K562 (cell line): ENCODE measurements around the gene SLC9B1. TPM values are rescaled to one million over a fixed set of nuclear protein-coding genes. Genes with fewer than 3 reads are reported as not detected.

Experiments
- CBFA2T2 ChIP-seq: fragments of 450-650 bp; conservative IDR thresholded peaks from 2 replicates; pipeline ENCODE4 v1.6.1; 2017; ENCODE audit warnings: mild to moderate bottlenecking
- ESRRA ChIP-seq: fragments of 450-650 bp; IDR thresholded peaks from 2 replicates; pipeline ENCODE4 v1.6.1; 2014; ENCODE audit warnings: low read depth, mild to moderate bottlenecking, moderate library complexity, borderline replicate concordance
- FOXK1 ChIP-seq: sonication (generic); formaldehyde crosslinking; IDR thresholded peaks from 2 replicates; pipeline ENCODE4 v1.8.0; 2022; ENCODE audit warnings: missing genetic modification reagents, mild to moderate bottlenecking, borderline replicate concordance
- NR3C1 ChIP-seq: sonication (generic); formaldehyde crosslinking; IDR thresholded peaks from 2 replicates; pipeline ENCODE4 v1.8.1; 2022; ENCODE audit warnings: missing genetic modification reagents
- POLR2AphosphoS2 ChIP-seq: IDR thresholded peaks from 2 replicates; pipeline ENCODE4 v1.6.1; 2012; ENCODE audit warnings: low read length, improper control_type of control experiment
- POLR2H ChIP-seq: IDR thresholded peaks from 2 replicates; pipeline ENCODE4 v1.6.1; 2016; ENCODE audit warnings: missing genetic modification characterization, low read depth, mild to moderate bottlenecking, control low read depth, missing compliant biosample characterization, moderate library complexity
- RAD51 ChIP-seq: fragments of 450-650 bp; IDR thresholded peaks from 2 replicates; pipeline ENCODE4 v1.7.1; 2016; ENCODE audit warnings: low read depth, mild to moderate bottlenecking, borderline replicate concordance
- RFX1 ChIP-seq: fragments of 450-650 bp; IDR thresholded peaks from 2 replicates; pipeline ENCODE4 v1.6.1; 2016; ENCODE audit warnings: mild to moderate bottlenecking, moderate library complexity
- SMARCC2 ChIP-seq: fragments of 450-650 bp; IDR thresholded peaks from 2 replicates; pipeline ENCODE4 v1.6.1; 2017; ENCODE audit warnings: antibody characterized with exemption, moderate library complexity, mild to moderate bottlenecking, low read depth
- SNRNP70 ChIP-seq: fragments of 200-400 bp; formaldehyde crosslinking; optimal IDR thresholded peaks from 2 replicates; pipeline ENCODE3; 2017; ENCODE audit warnings: low read depth, low read length
- TAF1 ChIP-seq: IDR thresholded peaks from 2 replicates; pipeline ENCODE4 v1.6.1; 2011; ENCODE audit warnings: mild to moderate bottlenecking, low read length, moderate library complexity; ENCODE audit not compliant: insufficient read depth, control insufficient read depth, severe bottlenecking; ENCODE audit errors: extremely low read depth
- TAF9B ChIP-seq: fragments of 450-650 bp; IDR thresholded peaks from 2 replicates; pipeline ENCODE4 v1.6.1; 2018; ENCODE audit warnings: mild to moderate bottlenecking; ENCODE audit not compliant: partially characterized antibody
- ZNF436 ChIP-seq: fragments of 250-450, 450-650 bp; sonication (Bioruptor Pico); formaldehyde crosslinking; IDR thresholded peaks from 2 replicates; pipeline ENCODE4 v1.7.0; 2020; ENCODE audit warnings: mild to moderate bottlenecking
- ZNF766 ChIP-seq: fragments of 200-800 bp; sonication (Bioruptor generic); conservative IDR thresholded peaks from 2 replicates; pipeline ENCODE4 v1.6.1; 2016; ENCODE audit warnings: missing genetic modification characterization, missing compliant biosample characterization
- polyA plus RNA-seq, 8 experiments: library from polyadenylated mRNA; depleted of rRNA in 4 of 8; stranded (reverse) in 5 of 8; unstranded in 3 of 8; fragments of >200 nt; fragmentation: Nextera tagmentation in 2 of 8; fragmentation: Illumina TruSeq in 1 of 8; extraction: Ambion mirVana in 2 of 8; extraction: Trizol in 1 of 8; gene quantifications; 2 replicates each; pipeline versions ENCODE4 v1.2.1 to v1.2.3, GENCODE V29; 2011 to 2014; ENCODE audit warnings: inconsistent platforms in 1 of 8, missing spikeins in 1 of 8
- total RNA-seq, 7 experiments: library from RNA; depleted of rRNA in 6 of 7; stranded (reverse); fragments of >200 nt in 6 of 7; fragmentation: Illumina TruSeq in 2 of 7; extraction: Trizol in 2 of 7; gene quantifications; 2 replicates each; pipeline versions ENCODE4 v1.2.1 to v1.2.3, GENCODE V29; 2011 to 2021; ENCODE audit warnings: low replicate concordance in 1 of 7
- TF ChIP-seq, protein P1 (sequence below): fragments of 450-650 bp; IDR thresholded peaks from 2 replicates; pipeline ENCODE4 v1.7.1; 2018; ENCODE audit warnings: mild to moderate bottlenecking, low read depth; ENCODE audit not compliant: partially characterized antibody
- TF ChIP-seq, protein P2 (sequence below): fragments of 200-800 bp; sonication (Bioruptor generic); IDR thresholded peaks from 2 replicates; pipeline ENCODE4 v1.6.1; 2017; ENCODE audit warnings: missing genetic modification characterization, missing compliant biosample characterization
- TF ChIP-seq, protein P3 (sequence below): IDR thresholded peaks from 2 replicates; pipeline ENCODE4 v1.6.1; 2014; ENCODE audit warnings: antibody characterized with exemption
- TF ChIP-seq, protein P4 (sequence below): fragments of 450-650 bp; IDR thresholded peaks from 2 replicates; pipeline ENCODE4 v1.6.1; 2016; ENCODE audit warnings: borderline replicate concordance

SLC9B1 gene
- total and polyA plus RNA-seq, 9 of the 15 experiments (the other 6 are each of a cell fraction or from before 2014, with no cell fraction given) = 0.21 to 1.3 (median 0.51) TPM

DNA sequence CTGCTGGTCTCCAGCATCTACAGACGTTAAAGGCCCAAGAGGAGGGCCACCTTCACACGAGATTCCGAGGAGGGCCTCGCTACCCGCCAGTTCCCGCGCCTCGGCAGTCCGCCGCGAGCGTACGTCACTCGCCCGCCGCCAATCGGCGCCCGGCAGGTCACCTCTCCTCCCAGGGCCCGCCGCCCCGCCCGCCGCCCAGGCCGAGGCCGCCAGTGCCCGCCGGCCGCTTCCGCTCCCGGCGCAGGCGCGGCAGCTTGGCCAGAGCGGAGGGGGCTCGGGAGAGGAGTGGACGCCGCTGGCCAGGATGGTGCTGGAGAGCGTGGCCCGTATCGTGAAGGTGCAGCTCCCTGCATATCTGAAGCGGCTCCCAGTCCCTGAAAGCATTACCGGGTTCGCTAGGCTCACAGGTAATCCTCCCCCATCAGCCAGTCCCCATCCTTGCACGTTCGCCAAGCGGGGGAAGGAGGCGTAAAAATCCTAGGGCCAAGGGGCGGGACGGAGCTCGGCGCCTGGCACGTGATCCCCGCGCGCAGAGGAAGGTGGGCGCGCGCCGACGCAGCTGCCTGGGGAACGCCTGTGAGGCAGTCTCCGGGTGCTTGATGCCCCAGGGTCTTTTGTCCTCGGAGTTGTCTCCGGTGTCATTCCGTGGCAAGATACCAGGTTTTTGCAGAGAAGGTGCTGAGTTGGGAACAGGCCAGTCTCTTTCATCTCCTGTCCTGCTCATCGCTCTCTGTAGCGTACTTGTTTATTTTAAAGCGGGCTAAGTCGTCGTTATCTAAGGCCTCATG lies 150.5 kb downstream of the SLC9B1 start, which contains the start of gene CISD2 (continued):
- TF ChIP-seq, protein P1, sequence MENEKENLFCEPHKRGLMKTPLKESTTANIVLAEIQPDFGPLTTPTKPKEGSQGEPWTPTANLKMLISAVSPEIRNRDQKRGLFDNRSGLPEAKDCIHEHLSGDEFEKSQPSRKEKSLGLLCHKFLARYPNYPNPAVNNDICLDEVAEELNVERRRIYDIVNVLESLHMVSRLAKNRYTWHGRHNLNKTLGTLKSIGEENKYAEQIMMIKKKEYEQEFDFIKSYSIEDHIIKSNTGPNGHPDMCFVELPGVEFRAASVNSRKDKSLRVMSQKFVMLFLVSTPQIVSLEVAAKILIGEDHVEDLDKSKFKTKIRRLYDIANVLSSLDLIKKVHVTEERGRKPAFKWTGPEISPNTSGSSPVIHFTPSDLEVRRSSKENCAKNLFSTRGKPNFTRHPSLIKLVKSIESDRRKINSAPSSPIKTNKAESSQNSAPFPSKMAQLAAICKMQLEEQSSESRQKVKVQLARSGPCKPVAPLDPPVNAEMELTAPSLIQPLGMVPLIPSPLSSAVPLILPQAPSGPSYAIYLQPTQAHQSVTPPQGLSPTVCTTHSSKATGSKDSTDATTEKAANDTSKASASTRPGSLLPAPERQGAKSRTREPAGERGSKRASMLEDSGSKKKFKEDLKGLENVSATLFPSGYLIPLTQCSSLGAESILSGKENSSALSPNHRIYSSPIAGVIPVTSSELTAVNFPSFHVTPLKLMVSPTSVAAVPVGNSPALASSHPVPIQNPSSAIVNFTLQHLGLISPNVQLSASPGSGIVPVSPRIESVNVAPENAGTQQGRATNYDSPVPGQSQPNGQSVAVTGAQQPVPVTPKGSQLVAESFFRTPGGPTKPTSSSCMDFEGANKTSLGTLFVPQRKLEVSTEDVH = peak; percentile 81
- TF ChIP-seq TAF9B (peak; percentile 50), ESRRA (0 out of 2 replicates have a peak, but pooled peaks have one; percentile 21), ZNF436 (CRISPR knock-in tag) (no peak), TAF1 (peak; percentile 90), NR3C1 (0 out of 2 replicates have a peak, but pooled peaks have one; percentile 23), CBFA2T2 (peak; percentile 61), POLR2AphosphoS2 (peak; percentile 35; the same call in 1 of the 2 replicates), ZNF766 (peak; percentile 26; the same call in 1 of the 2 replicates), RFX1 (no peak), RAD51 (peak; percentile 93), POLR2H (tag) (peak; percentile 84), SMARCC2 (0 out of 2 replicates have a peak, but pooled peaks have one; percentile 14), FOXK1 (CRISPR knock-in tag) (peak; percentile 77; the same call in 1 of the 2 replicates), SNRNP70 (no peak)
- TF ChIP-seq, protein P2, sequence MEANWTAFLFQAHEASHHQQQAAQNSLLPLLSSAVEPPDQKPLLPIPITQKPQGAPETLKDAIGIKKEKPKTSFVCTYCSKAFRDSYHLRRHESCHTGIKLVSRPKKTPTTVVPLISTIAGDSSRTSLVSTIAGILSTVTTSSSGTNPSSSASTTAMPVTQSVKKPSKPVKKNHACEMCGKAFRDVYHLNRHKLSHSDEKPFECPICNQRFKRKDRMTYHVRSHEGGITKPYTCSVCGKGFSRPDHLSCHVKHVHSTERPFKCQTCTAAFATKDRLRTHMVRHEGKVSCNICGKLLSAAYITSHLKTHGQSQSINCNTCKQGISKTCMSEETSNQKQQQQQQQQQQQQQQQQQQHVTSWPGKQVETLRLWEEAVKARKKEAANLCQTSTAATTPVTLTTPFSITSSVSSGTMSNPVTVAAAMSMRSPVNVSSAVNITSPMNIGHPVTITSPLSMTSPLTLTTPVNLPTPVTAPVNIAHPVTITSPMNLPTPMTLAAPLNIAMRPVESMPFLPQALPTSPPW (CRISPR knock-in tag) = peak; percentile 96
- TF ChIP-seq, protein P3, sequence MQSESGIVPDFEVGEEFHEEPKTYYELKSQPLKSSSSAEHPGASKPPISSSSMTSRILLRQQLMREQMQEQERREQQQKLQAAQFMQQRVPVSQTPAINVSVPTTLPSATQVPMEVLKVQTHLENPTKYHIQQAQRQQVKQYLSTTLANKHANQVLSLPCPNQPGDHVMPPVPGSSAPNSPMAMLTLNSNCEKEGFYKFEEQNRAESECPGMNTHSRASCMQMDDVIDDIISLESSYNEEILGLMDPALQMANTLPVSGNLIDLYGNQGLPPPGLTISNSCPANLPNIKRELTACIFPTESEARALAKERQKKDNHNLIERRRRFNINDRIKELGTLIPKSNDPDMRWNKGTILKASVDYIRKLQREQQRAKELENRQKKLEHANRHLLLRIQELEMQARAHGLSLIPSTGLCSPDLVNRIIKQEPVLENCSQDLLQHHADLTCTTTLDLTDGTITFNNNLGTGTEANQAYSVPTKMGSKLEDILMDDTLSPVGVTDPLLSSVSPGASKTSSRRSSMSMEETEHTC = peak; percentile 79; the same call in 1 of the 2 replicates
- TF ChIP-seq, protein P4, sequence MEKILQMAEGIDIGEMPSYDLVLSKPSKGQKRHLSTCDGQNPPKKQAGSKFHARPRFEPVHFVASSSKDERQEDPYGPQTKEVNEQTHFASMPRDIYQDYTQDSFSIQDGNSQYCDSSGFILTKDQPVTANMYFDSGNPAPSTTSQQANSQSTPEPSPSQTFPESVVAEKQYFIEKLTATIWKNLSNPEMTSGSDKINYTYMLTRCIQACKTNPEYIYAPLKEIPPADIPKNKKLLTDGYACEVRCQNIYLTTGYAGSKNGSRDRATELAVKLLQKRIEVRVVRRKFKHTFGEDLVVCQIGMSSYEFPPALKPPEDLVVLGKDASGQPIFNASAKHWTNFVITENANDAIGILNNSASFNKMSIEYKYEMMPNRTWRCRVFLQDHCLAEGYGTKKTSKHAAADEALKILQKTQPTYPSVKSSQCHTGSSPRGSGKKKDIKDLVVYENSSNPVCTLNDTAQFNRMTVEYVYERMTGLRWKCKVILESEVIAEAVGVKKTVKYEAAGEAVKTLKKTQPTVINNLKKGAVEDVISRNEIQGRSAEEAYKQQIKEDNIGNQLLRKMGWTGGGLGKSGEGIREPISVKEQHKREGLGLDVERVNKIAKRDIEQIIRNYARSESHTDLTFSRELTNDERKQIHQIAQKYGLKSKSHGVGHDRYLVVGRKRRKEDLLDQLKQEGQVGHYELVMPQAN = peak; percentile 62; the same call in 1 of the 2 replicates
